DMS 273 (cell line): Measurements from ENCODE around the gene MLN.

ENCODE experiments used
- DNase-seq: peaks from one replicate; lab custom pipeline; 2025; ENCODE audit not compliant: unreplicated experiment; lab: John Stamatoyannopoulos, UW

MLN gene

GRCh38 chr6:33790379-33790778, 13.4 kb downstream of the MLN start:
- no peak for DNase-seq

DNA sequence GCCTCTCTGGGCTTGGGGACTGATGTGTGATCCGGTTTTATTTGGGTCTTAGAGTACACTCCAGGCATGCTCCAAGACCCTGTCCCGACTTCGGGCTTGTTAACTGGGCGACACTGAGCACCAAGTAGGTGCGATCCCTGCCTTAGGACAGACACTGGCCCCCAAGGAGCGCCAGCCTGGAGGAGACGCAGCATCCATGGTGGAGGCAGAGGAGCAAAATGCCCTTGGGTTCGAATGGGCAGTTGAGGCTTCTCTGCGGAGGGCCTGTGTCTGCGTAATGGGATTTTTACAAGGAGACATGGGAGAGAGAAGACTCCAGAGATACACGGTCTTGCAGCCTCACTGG, 14.3 kb downstream of the MLN start:
- DNase-seq: no peak

DNA sequence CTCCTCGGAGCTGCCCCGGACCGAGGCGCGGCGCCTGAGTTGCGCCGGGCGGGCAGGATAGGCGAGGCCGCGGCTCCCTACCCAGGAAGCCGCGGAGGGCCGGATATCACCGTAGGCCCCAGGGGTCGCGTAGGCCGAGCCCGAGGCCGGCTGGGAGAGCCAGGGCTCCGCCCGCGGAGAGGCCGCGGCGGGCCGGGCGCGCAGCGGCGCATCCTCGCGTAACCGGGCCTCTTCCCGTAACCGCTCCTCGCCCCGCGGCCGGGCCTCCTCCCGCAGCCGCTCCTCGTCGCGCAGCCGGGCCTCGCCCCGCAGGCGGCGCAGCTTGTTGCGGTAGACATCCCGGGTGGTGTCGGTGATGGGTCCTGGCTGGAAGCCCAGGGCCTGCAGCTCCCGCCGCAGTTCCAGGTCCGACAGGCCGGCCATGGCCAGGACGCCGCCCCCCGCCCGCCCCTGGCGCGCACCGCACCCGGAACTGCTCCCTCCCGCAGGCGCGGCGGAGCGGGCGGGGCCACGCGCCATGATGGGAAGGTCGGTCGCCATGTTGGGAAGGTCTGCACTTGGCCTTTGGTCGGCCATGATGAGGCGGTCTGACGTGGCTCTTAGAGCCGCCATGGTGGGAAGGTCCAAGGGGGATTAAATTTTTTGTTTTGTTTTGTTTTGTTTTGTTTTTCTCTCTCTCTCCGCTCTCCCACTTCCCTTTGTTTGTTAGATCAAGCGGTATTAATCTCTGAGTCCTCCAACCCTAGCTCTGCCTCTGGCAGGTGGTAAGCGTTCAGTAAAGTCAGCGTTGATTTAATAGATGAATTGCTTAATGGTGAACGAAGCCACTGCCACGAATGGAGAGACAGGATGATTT, 14.9 kb downstream of the MLN start, which contains the start of gene LEMD2:
Gene LEMD2, minus strand, starts transcription at position 437 of the 856 bp plus-strand sequence. Its CDS starts 14 bp downstream, at position 423.
- peak; percentile 97 for DNase-seq

DNA sequence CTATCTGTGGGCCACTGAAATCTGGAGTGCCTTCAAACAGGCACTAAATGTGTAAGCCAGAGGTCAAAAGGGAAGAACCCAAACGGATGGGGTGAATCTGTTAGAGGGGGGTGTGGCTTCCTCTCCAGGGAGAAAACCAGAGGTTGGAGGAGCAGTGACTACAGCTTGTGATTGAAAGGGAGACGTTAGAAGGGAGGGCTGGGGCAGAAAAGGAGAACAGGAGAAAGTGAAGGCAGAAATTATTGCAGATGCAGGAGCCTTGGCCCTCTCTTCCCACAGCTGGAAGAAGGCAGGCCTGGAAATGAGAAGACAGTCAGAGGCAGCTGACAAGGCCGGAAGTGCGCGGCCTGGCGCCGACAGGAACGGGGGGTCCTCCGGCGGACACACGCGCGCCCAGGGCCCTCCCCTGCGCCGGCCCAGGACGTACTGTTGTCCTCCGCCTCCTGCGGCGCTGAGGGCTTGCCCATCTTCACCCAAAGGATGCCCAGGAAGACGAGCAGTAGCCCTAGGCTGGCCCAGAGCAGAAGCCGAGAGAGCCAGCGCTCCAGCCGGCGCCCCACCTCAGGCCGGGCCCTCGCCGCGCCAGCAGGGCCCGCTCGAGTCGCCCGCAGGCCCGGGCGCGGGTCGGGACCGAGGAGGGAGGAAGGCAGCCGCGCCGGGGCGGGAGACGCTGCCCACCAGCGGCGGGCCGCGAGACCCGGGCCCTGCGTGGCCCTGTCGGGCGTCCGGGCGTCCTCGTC, 15.7 kb downstream of the MLN start:
- peak; percentile 75 for DNase-seq

- DNase-seq: no peak
Observed at GRCh38 chr6:33787346-33787953, 16.4 kb downstream of the MLN start.

DNA sequence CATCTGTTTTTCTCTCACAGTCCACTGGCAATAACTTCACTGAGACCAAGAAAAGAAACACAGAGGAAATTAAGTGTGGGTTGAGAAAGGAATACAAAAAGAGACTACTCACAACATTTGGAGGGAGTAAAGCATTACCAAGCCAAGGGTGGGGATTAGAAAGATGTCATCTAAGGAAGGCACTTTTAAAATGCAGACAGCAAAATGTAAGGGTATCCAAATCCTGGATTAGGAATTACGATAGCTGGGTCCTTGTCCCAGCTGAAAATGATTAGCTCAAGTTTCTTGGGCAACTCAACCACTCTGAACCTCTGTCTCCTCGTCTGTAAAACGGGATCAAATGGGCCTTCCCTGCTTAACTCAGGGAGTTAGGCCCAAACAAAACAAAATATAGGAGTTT, 17.1 kb downstream of the MLN start:
- no peak for DNase-seq

GRCh38 chr6:33785778-33786177, 18.0 kb downstream of the MLN start:
- DNase-seq: no peak

DNA sequence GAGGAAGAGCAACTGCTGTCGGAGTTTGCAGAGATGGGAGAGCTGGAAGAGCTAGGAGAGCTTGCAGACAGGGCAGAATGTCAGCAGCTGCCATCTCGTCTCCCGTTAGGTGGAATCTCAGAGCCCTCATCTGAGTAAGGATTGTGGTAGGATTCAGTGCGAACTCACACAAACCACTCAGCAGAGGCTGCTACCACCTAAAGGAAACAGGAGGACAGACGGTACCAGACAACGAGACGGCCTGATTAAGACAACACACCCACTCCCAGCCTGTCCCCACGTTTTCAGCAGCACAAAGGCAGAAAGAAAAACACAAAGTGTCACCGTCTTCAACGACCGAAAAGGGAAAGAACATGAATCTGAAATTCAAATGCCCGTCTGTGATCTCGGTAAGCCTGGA, 19.0 kb downstream of the MLN start:
- no peak for DNase-seq

DNA sequence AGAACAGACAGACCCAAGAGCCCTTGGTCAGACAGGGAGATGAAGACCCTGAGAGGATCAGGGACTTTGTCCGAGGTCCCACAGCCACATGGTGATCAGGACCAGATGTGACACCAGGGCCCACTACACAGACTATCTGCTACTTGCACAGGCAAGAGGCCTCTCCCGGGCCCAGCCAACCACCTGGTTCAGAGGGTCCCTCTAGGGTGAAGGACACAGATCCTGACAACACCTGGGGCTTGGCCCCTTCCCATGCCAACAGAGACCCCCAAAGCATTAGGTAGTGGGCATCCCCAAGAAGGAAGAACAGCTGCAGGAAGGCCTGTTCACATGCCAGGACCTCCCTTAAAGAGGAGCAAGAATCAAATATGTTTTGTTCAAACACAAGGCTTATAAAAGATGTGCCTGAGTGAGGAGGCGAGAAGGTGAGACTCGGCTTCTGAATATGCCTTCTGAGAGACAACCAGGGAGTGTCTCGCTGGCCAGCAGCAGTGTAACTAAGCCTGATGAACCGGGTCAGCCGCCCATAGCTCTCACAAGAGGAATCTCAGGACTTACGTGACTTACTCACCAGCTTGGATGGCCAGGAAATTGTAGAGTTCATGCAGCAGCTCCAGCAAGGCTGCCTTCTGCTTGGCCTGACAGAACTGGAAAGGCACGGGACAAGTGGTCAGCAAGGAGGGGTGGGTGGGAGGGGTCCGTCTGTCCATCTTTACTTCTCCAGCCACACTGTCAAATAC, 19.9 kb downstream of the MLN start:
- no peak for DNase-seq

DNA sequence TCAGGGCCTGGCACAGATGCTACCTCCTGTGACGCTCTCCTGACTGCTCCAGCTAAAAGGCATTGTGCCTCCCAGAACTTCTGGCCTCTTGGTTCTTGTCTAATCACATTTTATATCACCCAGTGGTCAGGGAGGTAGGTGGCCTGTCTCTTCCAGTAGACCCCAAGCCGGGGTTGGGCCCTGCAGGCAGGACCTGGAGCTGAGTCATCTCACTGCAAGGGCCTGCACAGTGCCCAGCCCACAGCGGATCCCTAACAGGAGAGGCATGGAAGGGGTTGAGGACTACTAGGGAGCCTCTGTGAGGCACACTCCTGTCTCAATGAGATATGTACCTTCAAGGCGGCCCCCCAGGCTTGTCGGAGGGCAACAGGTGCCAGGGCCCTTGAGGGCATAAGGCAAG, 21.2 kb downstream of the MLN start:
- no peak for DNase-seq

DNA sequence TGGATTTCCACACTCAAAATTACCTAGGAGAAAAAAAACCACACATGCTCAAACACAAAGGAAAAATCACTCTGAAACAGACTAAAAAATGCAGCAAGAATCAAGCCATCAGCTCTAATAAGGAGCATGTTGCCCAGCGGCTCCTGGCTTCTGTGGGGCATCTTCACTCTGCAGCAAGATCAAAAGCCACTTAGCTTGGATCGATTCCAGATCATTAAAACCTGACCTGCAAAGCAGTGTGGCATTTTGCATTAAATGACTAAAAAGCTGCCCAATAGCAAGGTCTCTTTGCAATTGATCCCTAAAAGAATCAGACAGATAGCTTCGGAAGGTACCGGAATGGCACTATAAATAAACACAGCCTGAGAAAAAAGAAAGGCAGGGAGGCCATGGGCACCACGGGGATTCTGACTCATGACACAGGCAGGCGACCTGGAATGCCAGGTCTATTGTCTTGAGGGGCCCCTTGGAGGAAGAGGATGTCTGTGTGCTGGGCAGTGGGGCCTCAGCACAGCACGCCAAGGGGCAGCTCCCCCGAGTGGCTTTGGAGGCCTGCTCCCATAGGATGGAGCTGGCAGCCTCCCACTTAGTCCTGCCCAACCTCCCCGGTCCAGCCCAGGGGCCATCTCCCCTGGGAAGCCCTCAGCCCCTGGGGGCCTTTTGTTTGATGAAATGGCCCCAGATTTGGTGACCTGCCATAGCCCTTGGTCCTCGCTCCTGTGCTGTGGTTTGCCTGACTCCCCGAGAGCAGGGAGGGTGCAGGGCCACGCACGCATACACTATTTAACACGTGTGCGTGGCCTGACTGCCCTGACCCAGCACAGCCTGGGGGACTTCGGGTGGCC, 22.4 kb downstream of the MLN start:
- DNase-seq: no peak

DNA sequence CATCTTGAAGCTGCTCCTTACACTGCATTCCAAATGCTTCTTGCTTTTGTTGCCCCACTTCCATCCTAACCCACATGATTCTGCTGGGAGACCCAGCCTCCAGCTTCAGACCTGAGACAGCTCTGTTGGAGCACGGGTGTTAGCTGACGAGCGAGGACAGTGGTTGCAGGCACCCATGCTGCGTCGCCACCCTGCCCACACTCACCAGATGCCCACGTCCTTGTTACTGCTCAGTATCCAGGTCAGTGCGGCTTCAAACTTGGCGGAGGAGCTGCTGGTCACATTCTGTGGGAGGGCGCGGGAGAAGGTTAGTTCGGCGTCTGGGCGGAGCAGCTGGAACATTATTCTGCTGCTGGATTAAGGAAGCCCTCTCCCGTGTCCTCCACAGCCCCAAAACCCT, 23.9 kb downstream of the MLN start:
- no peak for DNase-seq

GRCh38 chr6:33779290-33779689, 24.5 kb downstream of the MLN start:
- DNase-seq: peak; percentile 32

DNA sequence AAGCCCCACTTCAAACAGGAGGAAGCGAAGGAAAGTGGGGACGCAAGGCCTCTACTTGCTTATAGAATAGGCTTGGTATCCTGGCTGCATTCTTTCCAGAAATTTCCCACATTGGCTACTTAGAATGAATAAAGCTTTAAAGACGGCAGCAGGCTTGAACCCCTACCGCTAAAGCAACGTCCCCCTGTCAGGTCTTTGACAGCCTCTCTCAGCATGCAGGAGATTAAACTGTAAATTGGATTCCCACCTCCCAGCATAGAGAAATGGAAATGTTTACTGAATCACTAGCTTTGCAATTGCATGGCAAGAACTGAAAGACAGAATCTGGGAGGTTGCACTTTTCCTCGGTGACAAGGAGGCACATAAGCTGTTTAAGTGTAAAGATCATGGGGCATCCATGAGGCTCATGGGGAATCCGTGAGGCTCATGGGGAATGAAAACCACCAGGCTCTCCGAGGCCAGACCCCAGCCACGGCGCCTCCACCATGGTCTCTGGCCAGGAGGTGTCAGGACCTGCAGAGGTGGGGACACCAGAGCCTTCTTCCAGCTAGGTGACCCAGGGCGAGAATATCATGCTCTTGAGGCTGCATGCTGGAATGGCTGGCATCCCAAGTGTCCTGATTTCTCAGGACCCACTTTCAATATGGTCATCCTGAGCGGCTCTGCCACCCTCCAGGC, 25.2 kb downstream of the MLN start:
- no peak for DNase-seq

- DNase-seq: no peak
Observed at GRCh38 chr6:33777398-33778388, 26.1 kb downstream of the MLN start.

GRCh38 chr6:33776764-33777163, 27.0 kb downstream of the MLN start:
- no peak for DNase-seq

DNA sequence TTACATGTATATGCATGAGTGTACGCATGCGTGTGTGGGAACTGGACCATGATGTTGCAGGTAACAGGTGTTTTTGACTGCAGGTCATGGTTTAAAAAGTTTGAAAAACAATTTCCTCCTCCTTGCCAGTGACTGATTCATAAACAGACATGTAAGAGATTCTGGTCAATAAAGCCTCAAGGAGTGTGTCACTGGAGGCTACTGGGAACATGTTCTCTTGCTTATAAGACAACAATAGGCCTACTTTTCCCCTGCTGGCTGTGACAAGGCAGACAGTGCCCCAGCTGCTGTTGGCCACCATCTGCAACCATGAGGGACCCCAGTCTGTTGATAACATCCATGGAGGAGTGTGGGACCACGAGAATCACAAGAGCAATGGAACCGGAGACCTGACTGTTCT, 27.6 kb downstream of the MLN start:
- DNase-seq: no peak

- DNase-seq: no peak
Observed at GRCh38 chr6:33774774-33775173, 29.0 kb downstream of the MLN start.
